Breast epithelium (tissue), 3 donors: ENCODE data around the gene LUC7L3.

ENCODE experiments used
- CTCF ChIP-seq, 3 donors: fragments of 450-650 bp; IDR thresholded peaks; one replicate each; pipeline ENCODE4 v1.5.1; 2016 to 2017; ENCODE audit warnings: antibody characterized with exemption in 3 of 3, mild to moderate bottlenecking in 3 of 3, moderate library complexity in 3 of 3
- POLR2A ChIP-seq: fragments of 450-650 bp; IDR thresholded peaks from one replicate; pipeline ENCODE4 v1.6.1; 2016; ENCODE audit warnings: antibody characterized with exemption, mild to moderate bottlenecking, moderate library complexity

DNA sequence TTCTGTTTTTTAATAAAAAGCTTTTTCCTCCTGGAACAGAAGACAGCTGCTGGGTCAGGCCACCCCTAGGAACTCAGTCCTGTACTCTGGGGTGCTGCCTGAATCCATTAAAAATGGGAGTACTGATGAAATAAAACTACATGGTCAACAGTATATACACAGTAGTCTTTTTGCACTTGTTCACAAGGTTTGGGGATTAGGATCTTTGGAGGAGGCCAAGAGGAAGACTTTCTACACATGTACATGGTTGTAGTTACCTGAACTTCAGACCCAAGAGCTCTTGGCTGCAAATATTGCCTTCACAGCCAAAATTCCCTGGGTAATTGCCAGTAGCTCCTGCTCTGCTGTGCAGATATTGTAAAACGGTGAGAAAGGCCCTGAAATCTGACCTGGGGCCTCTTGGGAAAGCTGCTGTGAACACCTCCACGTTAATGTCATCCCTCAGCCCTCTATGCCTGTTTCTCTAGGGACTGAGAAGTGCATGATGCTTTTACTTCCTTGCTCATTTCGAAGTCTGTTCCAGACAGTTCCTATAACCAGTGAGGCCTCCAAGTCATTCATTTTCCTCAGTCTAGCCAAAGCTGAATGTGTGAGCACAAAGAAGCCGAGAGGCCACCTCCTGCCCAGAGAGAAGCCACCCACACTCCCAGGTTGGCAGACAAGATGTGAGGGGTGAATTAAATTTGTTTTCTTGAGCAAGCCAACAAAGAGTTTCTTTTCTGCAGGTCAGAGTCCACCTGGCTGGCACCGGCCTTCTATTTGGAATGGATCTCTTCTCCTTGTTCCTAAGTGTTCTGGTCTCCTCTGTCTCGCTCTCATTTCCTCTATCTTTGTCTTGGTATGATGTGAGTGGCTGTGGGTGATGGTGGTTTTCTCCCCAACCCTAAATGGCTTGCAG lies 27.6 kb upstream of the LUC7L3 start:
- TF ChIP-seq POLR2A (no peak), CTCF (IDR thresholded peaks at IDR 0.05) (no peak)
